ENCODE measurements around the gene H6PD.

H6PD gene

DNA sequence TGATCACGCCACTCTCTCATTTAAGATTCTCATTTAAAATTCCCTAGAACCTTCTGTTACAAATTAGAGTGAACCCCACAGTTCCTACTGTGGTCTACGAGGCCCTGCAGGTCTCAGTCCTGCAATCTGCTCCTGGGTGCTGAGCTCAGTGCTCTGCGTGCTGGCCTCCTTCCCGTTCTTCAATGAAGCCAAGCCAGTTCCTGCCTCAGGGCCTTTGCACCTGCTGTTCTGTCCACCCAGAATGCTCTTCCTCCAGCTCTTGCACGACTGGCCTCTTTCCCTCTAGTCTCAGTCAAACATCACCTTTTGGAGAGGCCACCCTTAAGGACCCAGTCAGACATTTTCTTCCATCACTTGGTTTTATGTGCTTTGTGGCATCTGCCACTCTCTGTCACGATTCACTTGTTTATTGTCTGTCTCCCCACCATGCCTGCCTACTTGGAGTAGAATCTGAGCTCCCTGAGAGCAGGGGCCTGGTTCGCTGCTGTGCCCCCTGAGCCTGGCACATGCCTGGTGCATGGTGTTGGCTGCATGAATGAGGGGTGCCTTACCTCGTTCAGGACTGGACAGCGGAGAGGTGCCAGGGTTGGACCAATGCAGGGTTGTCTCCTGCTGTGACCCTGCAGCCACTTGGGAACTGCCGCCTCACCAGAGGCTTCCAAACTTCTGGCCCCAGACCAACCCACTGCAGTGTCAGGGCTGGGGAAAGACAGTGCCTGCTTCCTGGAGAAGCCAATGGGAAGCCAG lies 9.7 kb upstream of the H6PD start:
- TF ChIP-seq, protein P1, sequence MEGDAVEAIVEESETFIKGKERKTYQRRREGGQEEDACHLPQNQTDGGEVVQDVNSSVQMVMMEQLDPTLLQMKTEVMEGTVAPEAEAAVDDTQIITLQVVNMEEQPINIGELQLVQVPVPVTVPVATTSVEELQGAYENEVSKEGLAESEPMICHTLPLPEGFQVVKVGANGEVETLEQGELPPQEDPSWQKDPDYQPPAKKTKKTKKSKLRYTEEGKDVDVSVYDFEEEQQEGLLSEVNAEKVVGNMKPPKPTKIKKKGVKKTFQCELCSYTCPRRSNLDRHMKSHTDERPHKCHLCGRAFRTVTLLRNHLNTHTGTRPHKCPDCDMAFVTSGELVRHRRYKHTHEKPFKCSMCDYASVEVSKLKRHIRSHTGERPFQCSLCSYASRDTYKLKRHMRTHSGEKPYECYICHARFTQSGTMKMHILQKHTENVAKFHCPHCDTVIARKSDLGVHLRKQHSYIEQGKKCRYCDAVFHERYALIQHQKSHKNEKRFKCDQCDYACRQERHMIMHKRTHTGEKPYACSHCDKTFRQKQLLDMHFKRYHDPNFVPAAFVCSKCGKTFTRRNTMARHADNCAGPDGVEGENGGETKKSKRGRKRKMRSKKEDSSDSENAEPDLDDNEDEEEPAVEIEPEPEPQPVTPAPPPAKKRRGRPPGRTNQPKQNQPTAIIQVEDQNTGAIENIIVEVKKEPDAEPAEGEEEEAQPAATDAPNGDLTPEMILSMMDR (IDR thresholded peaks at IDR 0.05; ENCODE audit: insufficient read depth, low read depth, low read length, missing control alignments): no peak
- no peak for DNase-seq (ENCODE audit: low read depth)

DNA sequence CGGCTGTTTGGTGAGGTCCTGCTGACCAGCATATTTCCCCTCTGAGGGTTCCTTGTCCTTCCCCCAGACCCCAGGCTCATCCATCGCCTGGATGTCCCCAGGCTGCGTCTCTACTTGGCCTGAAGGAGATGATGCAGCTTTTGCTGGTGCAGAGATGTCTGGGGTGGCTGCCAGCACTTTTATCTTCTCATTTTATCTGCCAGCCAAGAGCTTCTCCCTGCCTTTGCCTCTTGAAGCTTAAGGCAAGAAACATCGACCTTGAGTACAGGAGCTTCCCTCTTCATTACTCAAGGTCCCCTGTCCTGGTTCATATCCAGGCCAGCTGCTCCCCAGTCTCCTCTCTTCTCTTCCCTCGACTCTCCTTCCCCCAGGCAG lies 9.2 kb upstream of the H6PD start:
- no peak for DNase-seq (ENCODE audit: low read depth)
- TF ChIP-seq, protein P1 (IDR thresholded peaks at IDR 0.05; ENCODE audit: insufficient read depth, low read depth, low read length, missing control alignments): no peak
- H3K4me3 ChIP-seq (ENCODE audit: low read length): no peak overlapping the region

More for the DNA sequence above, 9.7 kb upstream of the H6PD start:
- no peak overlapping the region for H3K4me3 ChIP-seq (ENCODE audit: low read length)

DNA sequence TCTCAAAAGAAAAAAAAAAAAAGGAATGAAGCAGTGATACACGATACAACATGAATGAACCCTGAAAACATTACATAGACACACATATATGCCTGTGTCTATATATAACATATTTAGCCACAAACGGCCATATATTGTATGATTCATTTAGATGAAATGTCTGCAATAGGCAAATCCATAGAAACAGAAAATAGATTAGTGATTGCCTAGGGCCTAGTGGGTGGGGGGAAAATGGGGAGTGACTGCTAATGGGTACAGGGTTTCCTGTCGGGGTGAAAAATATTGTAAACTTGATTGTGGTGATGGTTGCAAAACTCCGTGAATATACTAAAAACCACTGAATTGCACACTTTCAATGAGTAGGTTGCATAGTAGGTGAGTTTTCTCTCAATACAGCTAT lies 6.0 kb upstream of the H6PD start:
- no peak overlapping the region for H3K4me3 ChIP-seq (ENCODE audit: low read length)
- DNase-seq (ENCODE audit: low read depth): peak; percentile 61
- TF ChIP-seq, protein P1 (IDR thresholded peaks at IDR 0.05; ENCODE audit: insufficient read depth, low read depth, low read length, missing control alignments): no peak

DNA sequence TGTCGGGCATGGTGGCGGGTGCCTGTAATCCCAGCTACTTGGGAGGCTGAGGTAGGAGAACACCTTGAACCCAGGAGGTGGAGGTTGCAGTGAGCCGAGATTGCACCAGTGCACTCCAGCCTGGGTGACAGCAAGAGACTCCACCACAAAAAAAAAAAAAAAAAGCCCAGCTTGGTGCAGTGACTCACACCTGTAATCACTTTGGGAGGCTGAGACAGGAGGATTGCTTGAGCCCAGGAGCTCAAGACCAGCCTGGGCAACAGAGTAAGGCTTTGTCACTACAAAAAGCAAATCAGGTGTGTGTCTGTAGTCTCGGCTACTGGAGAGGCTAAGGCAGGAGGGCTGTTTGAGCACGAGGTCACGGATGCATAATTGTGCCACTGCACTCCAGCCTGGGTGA lies 5.0 kb upstream of the H6PD start:
- no peak overlapping the region for H3K4me3 ChIP-seq (ENCODE audit: low read length)
- TF ChIP-seq, protein P1 (IDR thresholded peaks at IDR 0.05; ENCODE audit: insufficient read depth, low read depth, low read length, missing control alignments): no peak
- DNase-seq (ENCODE audit: low read depth): no peak

DNA sequence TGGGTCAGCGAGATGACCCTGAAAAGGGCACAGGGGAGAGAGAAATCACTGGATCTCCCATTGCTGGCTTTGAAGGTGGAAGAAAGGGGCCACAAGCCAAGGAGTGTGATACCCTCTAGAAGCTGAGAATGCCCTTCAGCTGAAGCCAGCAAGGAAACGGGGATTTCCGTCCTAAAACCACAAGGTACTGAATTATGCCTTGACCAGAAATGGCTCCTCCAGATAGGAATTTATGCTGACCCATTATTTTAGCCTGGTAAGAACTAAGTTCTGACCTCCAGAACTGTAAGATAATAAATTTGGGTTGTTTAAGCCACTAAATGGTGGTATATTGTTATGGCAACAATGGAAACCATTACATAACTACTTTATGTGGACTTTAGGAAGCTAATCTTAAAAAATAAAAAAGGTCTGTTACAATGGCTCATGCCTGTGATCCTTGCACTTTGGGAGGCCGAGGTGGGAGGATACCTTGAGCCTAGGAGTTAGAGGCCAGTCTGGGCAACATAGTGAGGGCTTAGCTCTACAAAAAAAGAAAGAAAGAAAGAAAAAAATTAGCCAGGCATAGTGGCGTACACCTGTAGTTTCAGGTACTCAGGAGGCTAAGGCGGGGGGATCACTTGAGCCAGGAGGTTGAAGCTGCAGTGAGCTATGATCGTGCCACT lies 3.6 kb upstream of the H6PD start:
- TF ChIP-seq, protein P1 (IDR thresholded peaks at IDR 0.05; ENCODE audit: insufficient read depth, low read depth, low read length, missing control alignments): no peak
- no peak overlapping the region for H3K4me3 ChIP-seq (ENCODE audit: low read length)
- DNase-seq (ENCODE audit: low read depth): no peak

DNA sequence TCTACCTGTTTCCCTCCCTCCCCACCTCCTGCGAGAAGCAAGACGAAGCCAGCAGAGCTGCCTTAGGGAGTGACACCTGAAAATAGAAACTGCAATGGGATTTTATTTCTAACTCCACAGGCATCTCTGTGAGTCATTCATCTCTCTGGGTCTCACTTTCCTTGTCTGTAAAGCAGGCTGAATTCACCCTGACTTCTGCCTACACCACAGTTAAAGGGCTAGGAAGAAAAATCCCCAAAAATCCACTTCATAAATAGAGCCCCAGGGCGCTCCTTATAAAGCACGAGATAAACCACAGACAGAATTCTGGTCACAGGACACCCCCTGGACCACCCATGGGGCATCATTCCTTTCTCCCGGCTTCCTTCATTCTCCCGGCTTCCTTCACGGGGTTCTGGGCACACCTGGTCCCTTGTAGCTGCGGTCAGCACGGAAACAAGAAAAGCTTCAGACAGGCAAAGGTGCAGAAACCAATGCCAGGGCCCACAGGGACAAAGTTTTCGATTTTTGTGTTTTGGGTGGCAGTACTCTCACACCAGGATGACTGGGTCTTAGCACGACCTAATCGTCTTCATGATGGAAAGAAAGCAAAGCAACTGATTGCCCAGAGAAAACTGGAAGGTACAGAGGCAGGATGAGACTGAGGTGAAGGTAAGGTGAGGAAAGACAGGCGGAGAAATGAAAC lies 2.8 kb upstream of the H6PD start:
- H3K4me3 ChIP-seq (ENCODE audit: low read length): no peak overlapping the region
- TF ChIP-seq, protein P1 (IDR thresholded peaks at IDR 0.05; ENCODE audit: insufficient read depth, low read depth, low read length, missing control alignments): no peak
- DNase-seq (ENCODE audit: low read depth): peak; percentile 84

Measured in epithelial cell of esophagus (primary cell).